Measurements from ENCODE around the gene PLEKHO1. TPM values are rescaled to one million over a fixed set of nuclear protein-coding genes. Genes with fewer than 3 reads are reported as not detected.
"Not testable (repeated sequence)": the region's sequence is repeated elsewhere in the genome, so short reads cannot be mapped to it uniquely, and the experiment has no call there.

Gene PLEKHO1
- total RNA-seq, 2 donors from 2014 or later, result 4.8 to 43.0 TPM

DNA sequence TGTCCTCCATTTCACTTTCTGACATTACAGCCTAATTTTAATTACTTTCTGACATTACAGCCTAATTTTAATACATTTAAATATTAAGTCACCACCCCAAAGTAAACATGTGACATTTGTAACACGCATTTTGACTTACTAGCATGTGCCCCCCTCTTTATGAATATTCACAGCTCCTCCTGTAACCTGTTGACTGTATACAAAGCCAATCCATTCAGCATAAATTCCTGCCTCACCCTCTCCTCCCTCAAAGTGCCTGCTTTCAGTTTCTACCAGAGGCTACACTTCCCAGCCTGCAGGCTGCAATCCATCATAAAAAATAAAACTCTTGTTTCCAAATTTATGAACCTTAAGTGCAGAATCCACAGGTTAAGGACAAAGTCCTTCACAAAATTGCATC, 46.7 kb downstream of the PLEKHO1 start:
- DNase-seq, result no peak
- intact Hi-C loops (cut with DNase I, micrococcal nuclease), result no loop called here
- ATAC-seq, result no peak

DNA sequence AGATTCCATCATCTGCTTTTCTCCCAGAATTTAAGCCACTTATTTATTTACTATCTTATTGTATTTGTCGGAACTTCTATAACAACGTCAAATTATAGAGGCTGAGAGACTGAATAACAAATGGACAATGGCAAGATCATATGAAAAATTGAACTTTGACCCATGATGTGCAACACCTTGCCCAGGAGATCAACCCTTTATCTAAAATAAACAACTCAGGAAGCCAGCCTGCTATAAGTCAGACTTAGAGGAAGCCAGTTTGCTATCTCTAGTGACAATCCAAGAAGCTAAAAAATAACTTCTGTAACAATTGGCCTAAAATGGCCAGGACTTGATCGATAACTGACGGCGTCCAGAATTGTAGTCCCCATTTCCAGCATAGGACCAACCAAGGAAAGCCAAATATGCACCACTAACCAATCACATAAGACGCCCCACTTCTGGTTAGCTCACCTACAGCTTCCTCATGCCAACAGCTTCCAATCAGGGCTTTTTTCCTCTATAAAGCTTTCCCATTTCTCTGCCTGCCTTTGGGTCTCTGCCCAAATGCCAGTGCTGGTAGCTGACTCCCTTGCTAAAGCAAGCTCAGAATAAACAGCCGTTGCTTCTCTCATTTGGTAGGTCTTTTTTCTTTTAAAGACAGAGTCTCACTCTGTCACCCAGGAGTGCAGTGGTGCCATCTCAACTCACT, 57.7 kb downstream of the PLEKHO1 start:
- intact Hi-C loops (cut with DNase I, micrococcal nuclease), result no loop called here
- no peak for DNase-seq
- peak; percentile 92 for ATAC-seq

DNA sequence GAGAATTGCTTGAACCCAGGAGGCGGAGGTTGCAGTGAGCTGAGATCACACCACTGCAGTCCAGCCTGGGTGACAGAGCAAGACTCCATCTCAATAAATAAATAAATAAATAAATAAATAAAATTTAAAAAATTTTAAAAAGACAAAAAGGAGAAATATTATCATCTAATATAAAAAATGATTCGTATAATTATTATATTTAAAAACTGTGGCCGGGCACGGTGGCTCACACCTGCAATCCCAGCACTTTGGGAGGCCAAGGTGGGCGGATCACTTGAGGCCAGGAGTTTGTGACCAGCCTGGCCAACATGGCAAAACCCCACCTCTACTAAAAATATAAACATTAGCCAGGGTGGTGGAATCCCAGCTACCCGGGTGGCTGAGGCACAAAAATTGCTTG, 58.7 kb downstream of the PLEKHO1 start:
- DNase-seq; ATAC-seq; intact Hi-C loops (cut with DNase I, micrococcal nuclease): not testable (repeated sequence)

Other genes starting within 250 kb of the PLEKHO1 start
- 1 to 10 TPM; 1.1 to 1.4 TPM for gene SV2A, start 232.1 kb upstream of the PLEKHO1 start, total RNA-seq
- gene SF3B4, start 222.1 kb upstream of the PLEKHO1 start, total RNA-seq, result 10 to 100 TPM; 51.4 to 58.0 TPM
- gene MTMR11, start 213.0 kb upstream of the PLEKHO1 start, total RNA-seq, result 100 to 1,000 TPM; 176 to 247 TPM
- gene OTUD7B, start 139.2 kb upstream of the PLEKHO1 start, total RNA-seq, result 10 to 100 TPM; 35.3 to 53.6 TPM
- gene VPS45, start 82.1 kb upstream of the PLEKHO1 start, total RNA-seq, result 10 to 100 TPM; 27.3 to 32.0 TPM
- 10 to 100 TPM; 10.5 to 13.6 TPM for gene ANP32E, start 86.2 kb downstream of the PLEKHO1 start, total RNA-seq
- under 1 TPM; 0.28 to 0.34 TPM for gene CA14, start 107.9 kb downstream of the PLEKHO1 start, total RNA-seq
- 100 to 1,000 TPM; 194 to 199 TPM for gene APH1A, start 119.1 kb downstream of the PLEKHO1 start, total RNA-seq
- 10 to 100 TPM in 1 of 2 donors, 1 to 10 TPM in 1; 4.5 to 11.5 TPM for gene C1orf54, start 122.9 kb downstream of the PLEKHO1 start, total RNA-seq
- 1 to 10 TPM in 1 of 2 donors, under 1 TPM in 1; 0.95 to 1.3 TPM for gene CIART, start 132.6 kb downstream of the PLEKHO1 start, total RNA-seq
- 10 to 100 TPM; 36.2 to 44.3 TPM for gene MRPS21, start 143.9 kb downstream of the PLEKHO1 start, total RNA-seq
- 10 to 100 TPM; 45.4 to 47.1 TPM for gene PRPF3, start 171.6 kb downstream of the PLEKHO1 start, total RNA-seq
- gene RPRD2, start 214.2 kb downstream of the PLEKHO1 start, total RNA-seq, result 10 to 100 TPM; 25.4 to 28.1 TPM